ENCODE data around the gene COPZ2. TPM values are rescaled to one million over a fixed set of nuclear protein-coding genes. Genes with fewer than 3 reads are reported as not detected.

The COPZ2 gene
- polyA plus RNA-seq, 1 of the 3 experiments (the other 2 are of a cell fraction): 36.9 TPM

GRCh38 chr17:48014595-48015111 is 22.9 kb downstream of the COPZ2 start (continued):
- TF ChIP-seq EP300 (IDR thresholded peaks at IDR 0.05; ENCODE audit: borderline replicate concordance in 1 of 2, low read depth in 1 of 2, low read length in 1 of 2) (peak in 1 of 2 experiments; percentile 69; a peak in 1 of 4 replicates), EZH2phosphoT487 (IDR thresholded peaks at IDR 0.05; ENCODE audit: borderline replicate concordance, low read depth) (no peak), CTCF (IDR thresholded peaks at IDR 0.05) (no peak), PBX3 (IDR thresholded peaks at IDR 0.05) (no peak)

GRCh38 chr17:48013876-48014594 is 23.6 kb downstream of the COPZ2 start:
- ChIA-PET POLR2A (interaction anchor here (1.1 to 10.5 kb wide), 9 partner anchors 12 to 118 kb away, joined by 3 to 223 read pairs (median 18); partner anchors contain the start of genes NFE2L1 and SP2), CTCF (interaction anchor here (0.7 to 31.3 kb wide), 9 partner anchors 10 to 124 kb away, joined by 3 to 1752 read pairs (median 6); partner anchors contain the start of genes CDK5RAP3, COPZ2, NFE2L1 and PNPO)
- 0 out of 2 replicates have a peak overlapping the region, but pooled peaks have one; percentile 29 for H2AFZ ChIP-seq (ENCODE audit: low read depth)
- no peaks in the 10 kb centered on the region for H3K9me2 ChIP-seq
- H4K20me1 ChIP-seq (ENCODE audit: insufficient read depth): no peaks in the 10 kb centered on the region
- 77% methylated on average over 6 of the region's 6 CpGs for WGBS (ENCODE audit: low lambda C conversion rate)
- H3K4me1 ChIP-seq (ENCODE audit: control insufficient read depth in 1 of 2, insufficient read depth in 2 of 2, low read depth in 1 of 2, low read length in 1 of 2): peaks cover 21 to 61% of the 10 kb centered on the region in 2 experiments
- no peak overlapping the region for H3K9ac ChIP-seq
- no peaks in the 10 kb centered on the region for H3K27me3 ChIP-seq (ENCODE audit: insufficient read depth)
- peaks cover 4% of the 10 kb centered on the region for H3F3A ChIP-seq (replicated peaks; ENCODE audit: insufficient read depth)
- no peak overlapping the region for H3K4me3 ChIP-seq (ENCODE audit: low read depth in 2 of 2, low read length in 1 of 2)
- no peak for DNase-seq
- H3K27ac ChIP-seq (ENCODE audit: low read depth in 2 of 2, low read length in 1 of 2): peak overlapping the region in 1 of 2 experiments; percentile 100; a peak in 2 of 4 replicates
- no peaks in the 10 kb centered on the region for H3K79me2 ChIP-seq (ENCODE audit: insufficient read depth)
- H3K36me3 ChIP-seq (replicated peaks in 1 of 2; ENCODE audit: control insufficient read depth in 1 of 2, insufficient read depth in 2 of 2, low read length in 1 of 2): no peaks in the 10 kb centered on the region
- no peak overlapping the region for H3K4me2 ChIP-seq
- H3K9me3 ChIP-seq: no peaks in the 10 kb centered on the region
- no peak for TF ChIP-seq GABPA (IDR thresholded peaks at IDR 0.05; ENCODE audit: low read depth)
- no peak for TF ChIP-seq SIN3A (IDR thresholded peaks at IDR 0.05; ENCODE audit: borderline replicate concordance, low read depth, low read length)
- no peak for TF ChIP-seq RXRA (IDR thresholded peaks at IDR 0.05; ENCODE audit: borderline replicate concordance, low read depth)
- TF ChIP-seq CHD2 (IDR thresholded peaks at IDR 0.05; ENCODE audit: low read length, partially characterized antibody): no peak
- TF ChIP-seq, protein P1, sequence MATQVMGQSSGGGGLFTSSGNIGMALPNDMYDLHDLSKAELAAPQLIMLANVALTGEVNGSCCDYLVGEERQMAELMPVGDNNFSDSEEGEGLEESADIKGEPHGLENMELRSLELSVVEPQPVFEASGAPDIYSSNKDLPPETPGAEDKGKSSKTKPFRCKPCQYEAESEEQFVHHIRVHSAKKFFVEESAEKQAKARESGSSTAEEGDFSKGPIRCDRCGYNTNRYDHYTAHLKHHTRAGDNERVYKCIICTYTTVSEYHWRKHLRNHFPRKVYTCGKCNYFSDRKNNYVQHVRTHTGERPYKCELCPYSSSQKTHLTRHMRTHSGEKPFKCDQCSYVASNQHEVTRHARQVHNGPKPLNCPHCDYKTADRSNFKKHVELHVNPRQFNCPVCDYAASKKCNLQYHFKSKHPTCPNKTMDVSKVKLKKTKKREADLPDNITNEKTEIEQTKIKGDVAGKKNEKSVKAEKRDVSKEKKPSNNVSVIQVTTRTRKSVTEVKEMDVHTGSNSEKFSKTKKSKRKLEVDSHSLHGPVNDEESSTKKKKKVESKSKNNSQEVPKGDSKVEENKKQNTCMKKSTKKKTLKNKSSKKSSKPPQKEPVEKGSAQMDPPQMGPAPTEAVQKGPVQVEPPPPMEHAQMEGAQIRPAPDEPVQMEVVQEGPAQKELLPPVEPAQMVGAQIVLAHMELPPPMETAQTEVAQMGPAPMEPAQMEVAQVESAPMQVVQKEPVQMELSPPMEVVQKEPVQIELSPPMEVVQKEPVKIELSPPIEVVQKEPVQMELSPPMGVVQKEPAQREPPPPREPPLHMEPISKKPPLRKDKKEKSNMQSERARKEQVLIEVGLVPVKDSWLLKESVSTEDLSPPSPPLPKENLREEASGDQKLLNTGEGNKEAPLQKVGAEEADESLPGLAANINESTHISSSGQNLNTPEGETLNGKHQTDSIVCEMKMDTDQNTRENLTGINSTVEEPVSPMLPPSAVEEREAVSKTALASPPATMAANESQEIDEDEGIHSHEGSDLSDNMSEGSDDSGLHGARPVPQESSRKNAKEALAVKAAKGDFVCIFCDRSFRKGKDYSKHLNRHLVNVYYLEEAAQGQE (IDR thresholded peaks at IDR 0.05; ENCODE audit: low read depth, low read length): no peak
- no peak for TF ChIP-seq EZH2phosphoT487 (IDR thresholded peaks at IDR 0.05; ENCODE audit: borderline replicate concordance, low read depth)
- no peak for TF ChIP-seq YY1 (IDR thresholded peaks at IDR 0.05; ENCODE audit: low read depth)
- no peak for TF ChIP-seq TCF12 (IDR thresholded peaks at IDR 0.05)
- TF ChIP-seq RFX5 (IDR thresholded peaks at IDR 0.05; ENCODE audit: low read length): no peak
- no peak for TF ChIP-seq TEAD4 (IDR thresholded peaks at IDR 0.05; ENCODE audit: borderline replicate concordance, insufficient read depth)
- no peak for TF ChIP-seq PBX3 (IDR thresholded peaks at IDR 0.05)
- no peak for TF ChIP-seq CTCF (IDR thresholded peaks at IDR 0.05)
- TF ChIP-seq SMC3 (IDR thresholded peaks at IDR 0.05; ENCODE audit: low read depth, low read length): no peak
- TF ChIP-seq, protein P2, sequence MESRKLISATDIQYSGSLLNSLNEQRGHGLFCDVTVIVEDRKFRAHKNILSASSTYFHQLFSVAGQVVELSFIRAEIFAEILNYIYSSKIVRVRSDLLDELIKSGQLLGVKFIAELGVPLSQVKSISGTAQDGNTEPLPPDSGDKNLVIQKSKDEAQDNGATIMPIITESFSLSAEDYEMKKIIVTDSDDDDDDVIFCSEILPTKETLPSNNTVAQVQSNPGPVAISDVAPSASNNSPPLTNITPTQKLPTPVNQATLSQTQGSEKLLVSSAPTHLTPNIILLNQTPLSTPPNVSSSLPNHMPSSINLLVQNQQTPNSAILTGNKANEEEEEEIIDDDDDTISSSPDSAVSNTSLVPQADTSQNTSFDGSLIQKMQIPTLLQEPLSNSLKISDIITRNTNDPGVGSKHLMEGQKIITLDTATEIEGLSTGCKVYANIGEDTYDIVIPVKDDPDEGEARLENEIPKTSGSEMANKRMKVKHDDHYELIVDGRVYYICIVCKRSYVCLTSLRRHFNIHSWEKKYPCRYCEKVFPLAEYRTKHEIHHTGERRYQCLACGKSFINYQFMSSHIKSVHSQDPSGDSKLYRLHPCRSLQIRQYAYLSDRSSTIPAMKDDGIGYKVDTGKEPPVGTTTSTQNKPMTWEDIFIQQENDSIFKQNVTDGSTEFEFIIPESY (IDR thresholded peaks at IDR 0.05; ENCODE audit: borderline replicate concordance, low read depth): no peak

Data from SK-N-SH (cell line).